K562 (cell line): Measurements from ENCODE around the gene HLF. TPM values are rescaled to one million over a fixed set of nuclear protein-coding genes. Genes with fewer than 3 reads are reported as not detected.
A peak's percentile ranks its signal among the peaks of the same experiment; 100 is the strongest.

Experiments used
- ATF3 ChIP-seq, 2 experiments: fragments of 450-650 bp in 1 of 2; sonication (generic) in 1 of 2; formaldehyde crosslinking in 1 of 2; IDR thresholded peaks in 1 of 2; conservative IDR thresholded peaks in 1 of 2; 2 replicates each; pipeline versions ENCODE4 v1.6.1 to v1.8.1; 2016 to 2023; ENCODE audit warnings: mild to moderate bottlenecking in 2 of 2, moderate library complexity in 2 of 2, inconsistent platforms in 1 of 2, missing genetic modification reagents in 1 of 2
- BHLHE40 ChIP-seq: IDR thresholded peaks from 2 replicates; pipeline ENCODE4 v1.6.1; 2011; ENCODE audit warnings: low read length, improper control_type of control experiment
- FOXP4 ChIP-seq: sonication (generic); formaldehyde crosslinking; IDR thresholded peaks from 2 replicates; pipeline ENCODE4 v1.8.0; 2022; ENCODE audit warnings: mild to moderate bottlenecking, missing genetic modification reagents, borderline replicate concordance
- HNRNPLL ChIP-seq: fragments of 200-400 bp; formaldehyde crosslinking; IDR thresholded peaks from 2 replicates; pipeline ENCODE4 v1.6.1; 2017; ENCODE audit warnings: low read length, low read depth, mild to moderate bottlenecking; ENCODE audit not compliant: poor library complexity, severe bottlenecking
- MEIS2 ChIP-seq: fragments of 450-650 bp; IDR thresholded peaks from 2 replicates; pipeline ENCODE4 v1.6.1; 2014; ENCODE audit warnings: mild to moderate bottlenecking; ENCODE audit not compliant: partially characterized antibody
- NR2C2 ChIP-seq, 2 experiments: fragments of 200-800 bp in 1 of 2; sonication (Bioruptor generic) in 1 of 2; sonication (generic) in 1 of 2; formaldehyde crosslinking in 1 of 2; IDR thresholded peaks; 2 replicates each; pipeline versions ENCODE4 v1.6.1 to v1.8.0; 2016 to 2022; ENCODE audit warnings: mild to moderate bottlenecking in 1 of 2, missing compliant biosample characterization in 1 of 2, missing genetic modification characterization in 1 of 2, missing genetic modification reagents in 1 of 2
- PCBP1 ChIP-seq: fragments of 200-400 bp; formaldehyde crosslinking; IDR thresholded peaks from 2 replicates; pipeline ENCODE4 v1.6.1; 2018; ENCODE audit warnings: mild to moderate bottlenecking, low read depth, low read length; ENCODE audit not compliant: poor library complexity, severe bottlenecking
- PHF8 ChIP-seq: fragments of 200-600 bp; sonication (generic); IDR thresholded peaks from 2 replicates; pipeline ENCODE4 v1.6.1; 2012; ENCODE audit warnings: mixed run types, mild to moderate bottlenecking, inconsistent platforms, low read length, moderate library complexity, borderline replicate concordance
- RBBP5 ChIP-seq: fragments of 200-600 bp; sonication (generic); IDR thresholded peaks from 2 replicates; pipeline ENCODE4 v1.6.1; 2012; ENCODE audit warnings: borderline replicate concordance, mild to moderate bottlenecking, low read length, control low read depth, inconsistent platforms; ENCODE audit not compliant: insufficient read depth, poor library complexity, severe bottlenecking
- RBFOX2 ChIP-seq: fragments of 200-400 bp; formaldehyde crosslinking; IDR thresholded peaks from 2 replicates; pipeline ENCODE4 v1.6.1; 2017; ENCODE audit warnings: low read depth, mild to moderate bottlenecking, low read length, moderate library complexity
- RCOR1 ChIP-seq, 2 experiments: IDR thresholded peaks; 2 replicates each; pipeline ENCODE4 v1.6.1; 2012; ENCODE audit warnings: low read depth in 2 of 2, low read length in 2 of 2, borderline replicate concordance in 1 of 2, improper control_type of control experiment in 1 of 2
- SMAD4 ChIP-seq: fragments of 250-450 bp; sonication (Bioruptor Pico); conservative IDR thresholded peaks from 2 replicates; pipeline ENCODE4 v1.8.0; 2021; ENCODE audit warnings: inconsistent platforms, mild to moderate bottlenecking, moderate library complexity
- TEAD4 ChIP-seq, 2 experiments: sonication (generic) in 1 of 2; formaldehyde crosslinking in 1 of 2; IDR thresholded peaks; 2 replicates each; pipeline versions ENCODE4 v1.6.1 to v1.8.0; 2012 to 2022; ENCODE audit warnings: borderline replicate concordance in 1 of 2, inconsistent platforms in 1 of 2, low read length in 1 of 2, mild to moderate bottlenecking in 1 of 2, missing genetic modification reagents in 1 of 2
- ZKSCAN3 ChIP-seq: fragments of 250-450 bp; sonication (Bioruptor Pico); IDR thresholded peaks from 2 replicates; pipeline ENCODE4 v1.4.0; 2020
- ZNF197 ChIP-seq: fragments of 200-800 bp; sonication (Bioruptor generic); IDR thresholded peaks from 2 replicates; pipeline ENCODE4 v1.6.1; 2016; ENCODE audit warnings: low read depth, missing genetic modification characterization, missing compliant biosample characterization
- ZNF764 ChIP-seq: fragments of 250-450 bp; sonication (Bioruptor Pico); IDR thresholded peaks from 2 replicates; pipeline ENCODE4 v1.4.0; 2020; ENCODE audit warnings: low read depth, mild to moderate bottlenecking, moderate library complexity
- polyA plus RNA-seq, 8 experiments: library from polyadenylated mRNA; depleted of rRNA in 4 of 8; stranded (reverse) in 5 of 8; unstranded in 3 of 8; fragments of >200 nt; fragmentation: Nextera tagmentation in 2 of 8; fragmentation: Illumina TruSeq in 1 of 8; extraction: Ambion mirVana in 2 of 8; extraction: Trizol in 1 of 8; gene quantifications; 2 replicates each; pipeline versions ENCODE4 v1.2.1 to v1.2.3, GENCODE V29; 2011 to 2014; ENCODE audit warnings: inconsistent platforms in 1 of 8, missing spikeins in 1 of 8
- total RNA-seq, 7 experiments: library from RNA; depleted of rRNA in 6 of 7; stranded (reverse); fragments of >200 nt in 6 of 7; fragmentation: Illumina TruSeq in 2 of 7; extraction: Trizol in 2 of 7; gene quantifications; 2 replicates each; pipeline versions ENCODE4 v1.2.1 to v1.2.3, GENCODE V29; 2011 to 2021; ENCODE audit warnings: low replicate concordance in 1 of 7
- TF ChIP-seq, protein P1 (sequence below): fragments of 450-650 bp; IDR thresholded peaks from 2 replicates; pipeline ENCODE4 v1.6.1; 2017; ENCODE audit warnings: antibody characterized with exemption, mild to moderate bottlenecking

Gene HLF
- total and polyA plus RNA-seq, 9 of the 15 experiments (the other 6 are each of a cell fraction or from before 2014, with no cell fraction given), result 0.03 to 0.24 (median 0.09) TPM

DNA sequence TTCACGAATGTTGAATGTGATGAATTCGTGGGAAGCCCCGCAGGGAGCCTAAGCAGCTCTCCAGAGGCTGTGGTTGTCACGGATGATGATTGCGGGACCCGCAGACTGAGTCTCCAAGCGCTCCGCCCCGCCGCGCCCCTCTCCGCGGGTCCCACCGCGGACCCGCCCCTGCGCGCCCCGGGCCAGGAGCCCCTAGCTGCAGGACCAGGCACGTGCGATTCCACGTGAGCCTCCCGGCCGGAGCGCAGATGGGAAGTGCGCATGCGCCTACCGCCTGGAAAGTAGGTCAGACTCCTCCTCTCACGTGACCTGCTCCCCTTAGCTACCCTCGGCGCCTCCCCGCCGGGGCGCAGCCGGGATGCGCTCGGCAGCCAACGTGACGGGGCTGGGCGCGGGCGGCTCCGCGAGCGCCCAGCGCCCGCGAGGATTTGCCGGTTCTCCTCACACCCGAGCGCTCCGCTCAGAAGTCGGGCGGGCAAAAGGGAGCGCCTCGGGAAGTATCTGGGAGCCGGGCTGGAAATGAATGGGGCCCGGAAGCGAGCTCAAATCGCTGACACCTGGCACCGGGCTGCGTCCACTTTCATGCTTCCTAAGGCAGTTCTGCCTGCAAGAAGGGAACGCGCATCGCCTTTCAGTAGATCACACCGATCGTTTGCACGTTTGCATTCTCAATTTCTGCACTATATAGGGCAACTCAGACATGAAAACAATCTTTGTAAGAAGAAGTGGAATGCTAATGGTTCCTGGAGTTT lies 26.4 kb upstream of the HLF start (continued):
- TF ChIP-seq SMAD4, result peak; percentile 65; the same call in 1 of the 2 replicates
- TF ChIP-seq FOXP4, result peak; percentile 43; the same call in 1 of the 2 replicates
- peak; percentile 98 for TF ChIP-seq BHLHE40
- TF ChIP-seq ZNF197, result no peak
- TF ChIP-seq NR2C2 (CRISPR knock-in tag; IDR thresholded peaks at IDR 0.05), result no peak
- peak; percentile 43; the same call in 1 of the 2 replicates for TF ChIP-seq NR2C2 (tag; IDR thresholded peaks at IDR 0.05)
- peak; percentile 73 for TF ChIP-seq RBFOX2
- peak; percentile 47 for TF ChIP-seq MEIS2
- 0 out of 4 replicates have a peak, but pooled peaks of 1 of the 2 experiments have one; percentile 17 for TF ChIP-seq RCOR1 (IDR thresholded peaks at IDR 0.05; ENCODE audit: borderline replicate concordance in 1 of 2, low read depth in 2 of 2, low read length in 2 of 2)
- TF ChIP-seq, protein P1, sequence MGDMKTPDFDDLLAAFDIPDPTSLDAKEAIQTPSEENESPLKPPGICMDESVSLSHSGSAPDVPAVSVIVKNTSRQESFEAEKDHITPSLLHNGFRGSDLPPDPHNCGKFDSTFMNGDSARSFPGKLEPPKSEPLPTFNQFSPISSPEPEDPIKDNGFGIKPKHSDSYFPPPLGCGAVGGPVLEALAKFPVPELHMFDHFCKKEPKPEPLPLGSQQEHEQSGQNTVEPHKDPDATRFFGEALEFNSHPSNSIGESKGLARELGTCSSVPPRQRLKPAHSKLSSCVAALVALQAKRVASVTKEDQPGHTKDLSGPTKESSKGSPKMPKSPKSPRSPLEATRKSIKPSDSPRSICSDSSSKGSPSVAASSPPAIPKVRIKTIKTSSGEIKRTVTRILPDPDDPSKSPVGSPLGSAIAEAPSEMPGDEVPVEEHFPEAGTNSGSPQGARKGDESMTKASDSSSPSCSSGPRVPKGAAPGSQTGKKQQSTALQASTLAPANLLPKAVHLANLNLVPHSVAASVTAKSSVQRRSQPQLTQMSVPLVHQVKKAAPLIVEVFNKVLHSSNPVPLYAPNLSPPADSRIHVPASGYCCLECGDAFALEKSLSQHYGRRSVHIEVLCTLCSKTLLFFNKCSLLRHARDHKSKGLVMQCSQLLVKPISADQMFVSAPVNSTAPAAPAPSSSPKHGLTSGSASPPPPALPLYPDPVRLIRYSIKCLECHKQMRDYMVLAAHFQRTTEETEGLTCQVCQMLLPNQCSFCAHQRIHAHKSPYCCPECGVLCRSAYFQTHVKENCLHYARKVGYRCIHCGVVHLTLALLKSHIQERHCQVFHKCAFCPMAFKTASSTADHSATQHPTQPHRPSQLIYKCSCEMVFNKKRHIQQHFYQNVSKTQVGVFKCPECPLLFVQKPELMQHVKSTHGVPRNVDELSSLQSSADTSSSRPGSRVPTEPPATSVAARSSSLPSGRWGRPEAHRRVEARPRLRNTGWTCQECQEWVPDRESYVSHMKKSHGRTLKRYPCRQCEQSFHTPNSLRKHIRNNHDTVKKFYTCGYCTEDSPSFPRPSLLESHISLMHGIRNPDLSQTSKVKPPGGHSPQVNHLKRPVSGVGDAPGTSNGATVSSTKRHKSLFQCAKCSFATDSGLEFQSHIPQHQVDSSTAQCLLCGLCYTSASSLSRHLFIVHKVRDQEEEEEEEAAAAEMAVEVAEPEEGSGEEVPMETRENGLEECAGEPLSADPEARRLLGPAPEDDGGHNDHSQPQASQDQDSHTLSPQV, result peak; percentile 85
- TF ChIP-seq PHF8, result peak; percentile 33; the same call in 1 of the 2 replicates
- peak; percentile 5 for TF ChIP-seq PCBP1
- no peak for TF ChIP-seq HNRNPLL
- TF ChIP-seq TEAD4 (IDR thresholded peaks at IDR 0.05; ENCODE audit: low read length), result no peak
- TF ChIP-seq TEAD4 (CRISPR knock-in tag; IDR thresholded peaks at IDR 0.05; ENCODE audit: borderline replicate concordance), result 0 out of 2 replicates have a peak, but pooled peaks have one; percentile 83
- no peak for TF ChIP-seq ZNF764
- TF ChIP-seq RBBP5, result no peak
- no peak for TF ChIP-seq ZKSCAN3
- no peak for TF ChIP-seq ATF3 (IDR thresholded peaks at IDR 0.05)
- peak; percentile 54; the same call in 1 of the 2 replicates for TF ChIP-seq ATF3 (CRISPR knock-in tag; conservative IDR thresholded peaks at IDR 0.05)
